Body of pancreas (tissue), 4 donors: ENCODE measurements around the gene TASOR2.

Experiments used
- POLR2A ChIP-seq, 3 donors: fragments of 450-650 bp; IDR thresholded peaks; one replicate each; pipeline ENCODE4 v1.6.1; 2016; ENCODE audit warnings: antibody characterized with exemption in 3 of 3, mild to moderate bottlenecking in 2 of 3
- TF ChIP-seq, protein P1 (sequence below), 7 experiments: fragments of 450-650 bp in 4 of 7; fragments of 200-600 bp in 3 of 7; sonication (generic) in 3 of 7; IDR thresholded peaks; one replicate each; pipeline ENCODE4 v1.5.1; 2016 to 2019; ENCODE audit warnings: antibody characterized with exemption in 7 of 7

DNA sequence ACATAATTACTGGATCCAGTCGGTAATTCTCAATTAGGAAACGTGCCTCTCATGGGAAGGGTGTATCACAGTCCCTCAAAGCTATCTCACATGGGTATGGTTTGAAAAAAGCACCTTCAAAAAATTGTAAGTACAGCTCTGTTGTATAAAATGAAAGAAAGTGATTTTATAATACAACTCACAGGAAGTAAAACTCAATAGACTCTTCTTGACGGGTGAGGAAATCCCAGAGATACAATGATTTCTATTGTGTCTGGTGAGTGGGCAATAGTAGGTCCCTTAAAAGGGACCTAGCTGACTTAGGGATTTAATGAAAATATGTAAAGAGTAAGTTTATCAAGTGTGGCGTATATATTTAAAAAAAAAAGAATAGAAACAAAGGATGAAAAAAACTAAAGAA is 27.0 kb downstream of the TASOR2 start:
- TF ChIP-seq, protein P1, sequence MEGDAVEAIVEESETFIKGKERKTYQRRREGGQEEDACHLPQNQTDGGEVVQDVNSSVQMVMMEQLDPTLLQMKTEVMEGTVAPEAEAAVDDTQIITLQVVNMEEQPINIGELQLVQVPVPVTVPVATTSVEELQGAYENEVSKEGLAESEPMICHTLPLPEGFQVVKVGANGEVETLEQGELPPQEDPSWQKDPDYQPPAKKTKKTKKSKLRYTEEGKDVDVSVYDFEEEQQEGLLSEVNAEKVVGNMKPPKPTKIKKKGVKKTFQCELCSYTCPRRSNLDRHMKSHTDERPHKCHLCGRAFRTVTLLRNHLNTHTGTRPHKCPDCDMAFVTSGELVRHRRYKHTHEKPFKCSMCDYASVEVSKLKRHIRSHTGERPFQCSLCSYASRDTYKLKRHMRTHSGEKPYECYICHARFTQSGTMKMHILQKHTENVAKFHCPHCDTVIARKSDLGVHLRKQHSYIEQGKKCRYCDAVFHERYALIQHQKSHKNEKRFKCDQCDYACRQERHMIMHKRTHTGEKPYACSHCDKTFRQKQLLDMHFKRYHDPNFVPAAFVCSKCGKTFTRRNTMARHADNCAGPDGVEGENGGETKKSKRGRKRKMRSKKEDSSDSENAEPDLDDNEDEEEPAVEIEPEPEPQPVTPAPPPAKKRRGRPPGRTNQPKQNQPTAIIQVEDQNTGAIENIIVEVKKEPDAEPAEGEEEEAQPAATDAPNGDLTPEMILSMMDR (IDR thresholded peaks at IDR 0.05), result no peak
- no peak for TF ChIP-seq POLR2A (IDR thresholded peaks at IDR 0.05)
